IMR-90 (cell line): Measurements from ENCODE around the gene SLC25A26.

ENCODE experiments used
- FOS ChIP-seq: fragments of 150-350 bp; IDR thresholded peaks from 2 replicates; pipeline ENCODE4 v1.6.1; 2016; ENCODE audit warnings: low read depth, low read length
- MXI1 ChIP-seq: IDR thresholded peaks from 2 replicates; pipeline ENCODE4 v1.6.1; 2012; ENCODE audit warnings: low read depth, mild to moderate bottlenecking, low read length, moderate library complexity, borderline replicate concordance
- POLR2A ChIP-seq: IDR thresholded peaks from 2 replicates; pipeline ENCODE4 v1.6.1; 2012; ENCODE audit warnings: mild to moderate bottlenecking, low read depth, low read length
- TF ChIP-seq, protein P1 (sequence below): conservative IDR thresholded peaks from 2 replicates; pipeline ENCODE4 v1.5.1; 2012; ENCODE audit warnings: mild to moderate bottlenecking, low read depth, low read length, improper control_type of control experiment

DNA sequence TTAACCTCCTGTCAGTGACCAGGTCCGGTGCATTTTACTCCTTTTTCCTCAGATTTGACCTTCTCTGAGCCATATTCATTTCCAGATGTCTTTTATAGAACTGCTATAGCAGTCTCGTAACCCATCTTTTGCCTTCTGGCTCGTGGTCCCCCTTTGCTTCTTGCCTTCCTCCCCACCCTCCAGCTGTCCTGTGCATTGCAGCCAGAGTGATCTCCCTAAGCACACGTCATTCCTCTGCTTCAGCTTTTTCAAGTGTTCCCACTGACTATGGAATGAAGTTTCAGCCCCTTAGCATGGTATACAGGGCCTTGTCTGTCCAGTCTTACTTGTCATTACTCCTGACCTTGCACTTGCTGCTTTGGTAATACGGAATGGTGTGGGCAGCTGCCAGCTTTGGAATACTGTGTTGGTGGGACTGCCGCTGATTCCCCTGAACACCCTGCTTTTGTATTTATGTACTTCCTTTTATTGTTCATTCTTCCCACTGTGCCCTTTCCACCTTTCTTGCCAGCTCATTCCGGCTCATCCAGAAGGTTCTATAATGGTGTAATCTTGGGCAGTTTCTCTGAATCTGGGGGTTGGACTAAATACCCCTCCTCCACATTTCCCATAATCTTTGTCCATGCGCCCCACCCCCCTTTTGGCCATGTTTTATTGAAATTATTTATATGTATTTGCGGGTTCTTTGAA, 38.9 kb downstream of the SLC25A26 start:
- TF ChIP-seq POLR2A: no peak
- TF ChIP-seq, protein P1, sequence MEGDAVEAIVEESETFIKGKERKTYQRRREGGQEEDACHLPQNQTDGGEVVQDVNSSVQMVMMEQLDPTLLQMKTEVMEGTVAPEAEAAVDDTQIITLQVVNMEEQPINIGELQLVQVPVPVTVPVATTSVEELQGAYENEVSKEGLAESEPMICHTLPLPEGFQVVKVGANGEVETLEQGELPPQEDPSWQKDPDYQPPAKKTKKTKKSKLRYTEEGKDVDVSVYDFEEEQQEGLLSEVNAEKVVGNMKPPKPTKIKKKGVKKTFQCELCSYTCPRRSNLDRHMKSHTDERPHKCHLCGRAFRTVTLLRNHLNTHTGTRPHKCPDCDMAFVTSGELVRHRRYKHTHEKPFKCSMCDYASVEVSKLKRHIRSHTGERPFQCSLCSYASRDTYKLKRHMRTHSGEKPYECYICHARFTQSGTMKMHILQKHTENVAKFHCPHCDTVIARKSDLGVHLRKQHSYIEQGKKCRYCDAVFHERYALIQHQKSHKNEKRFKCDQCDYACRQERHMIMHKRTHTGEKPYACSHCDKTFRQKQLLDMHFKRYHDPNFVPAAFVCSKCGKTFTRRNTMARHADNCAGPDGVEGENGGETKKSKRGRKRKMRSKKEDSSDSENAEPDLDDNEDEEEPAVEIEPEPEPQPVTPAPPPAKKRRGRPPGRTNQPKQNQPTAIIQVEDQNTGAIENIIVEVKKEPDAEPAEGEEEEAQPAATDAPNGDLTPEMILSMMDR: no peak
- no peak for TF ChIP-seq MXI1
- no peak for TF ChIP-seq FOS
